HL-60 (cell line): ENCODE measurements around the gene C21orf58.

Experiments
- CTCF ChIP-seq: IDR thresholded peaks from one replicate; pipeline ENCODE4 v1.5.1; 2011; ENCODE audit warnings: low read length, control low read depth, inconsistent platforms; ENCODE audit not compliant: insufficient read depth
- GABPA ChIP-seq: IDR thresholded peaks from 2 replicates; pipeline ENCODE4 v1.6.1; 2012; ENCODE audit warnings: low read depth
- POLR2AphosphoS5 ChIP-seq: IDR thresholded peaks from 2 replicates; pipeline ENCODE4 v1.6.1; 2012; ENCODE audit warnings: low read depth
- REST ChIP-seq: IDR thresholded peaks from 2 replicates; pipeline ENCODE4 v1.6.1; 2012; ENCODE audit warnings: low read depth; ENCODE audit not compliant: insufficient replicate concordance

GRCh38 chr21:46357684-46358425, 34.2 kb upstream of the C21orf58 start:
- no peak for TF ChIP-seq CTCF
- TF ChIP-seq POLR2AphosphoS5: no peak
- no peak for TF ChIP-seq REST
- TF ChIP-seq GABPA: no peak
